Activated gamma-delta T cell treated with anti-CD3 and anti-CD28 coated beads, Interleukin-2, amount 50 U/mL, for 16 hours (primary cell): ENCODE measurements around the gene CBX6.

ENCODE experiments used
- DNase-seq: peaks from one replicate; pipeline ENCODE4 v3.0.0-alpha.2; 2020; ENCODE audit warnings: low read depth

CBX6 gene

GRCh38 chr22:38840129-38840528, 31.9 kb downstream of the CBX6 start:
- DNase-seq = no peak

GRCh38 chr22:38839686-38840085, 32.3 kb downstream of the CBX6 start:
- DNase-seq = no peak

- no peak for DNase-seq
These were observed 34.5 kb downstream of the CBX6 start for GRCh38 chr22:38837414-38837928.

GRCh38 chr22:38835888-38836301, 36.1 kb downstream of the CBX6 start:
- DNase-seq = no peak

- no peak for DNase-seq
These were observed 37.0 kb downstream of the CBX6 start for GRCh38 chr22:38834991-38835390.

GRCh38 chr22:38834215-38834953, 37.6 kb downstream of the CBX6 start:
- no peak for DNase-seq

- DNase-seq = no peak
These were observed 39.0 kb downstream of the CBX6 start for GRCh38 chr22:38833061-38833460.

- DNase-seq = no peak
These were observed 39.7 kb downstream of the CBX6 start for GRCh38 chr22:38832005-38832978.

- no peak for DNase-seq
These were observed 40.7 kb downstream of the CBX6 start for GRCh38 chr22:38831166-38831945.

GRCh38 chr22:38830845-38831108, 41.2 kb downstream of the CBX6 start:
- no peak for DNase-seq

GRCh38 chr22:38830026-38830844, 41.8 kb downstream of the CBX6 start:
- no peak for DNase-seq

GRCh38 chr22:38829485-38829884, 42.5 kb downstream of the CBX6 start:
- DNase-seq = no peak

- no peak for DNase-seq
These were observed 43.3 kb downstream of the CBX6 start for GRCh38 chr22:38828616-38829205.

- DNase-seq = no peak
These were observed 43.8 kb downstream of the CBX6 start for GRCh38 chr22:38828191-38828590.

GRCh38 chr22:38827510-38827909, 44.5 kb downstream of the CBX6 start:
- DNase-seq = no peak

- no peak for DNase-seq
These were observed 45.2 kb downstream of the CBX6 start for GRCh38 chr22:38826801-38827200.

- no peak for DNase-seq
These were observed 45.6 kb downstream of the CBX6 start for GRCh38 chr22:38826386-38826785.

- DNase-seq = no peak
These were observed 47.4 kb downstream of the CBX6 start for GRCh38 chr22:38824585-38824984.

- no peak for DNase-seq
These were observed 48.4 kb downstream of the CBX6 start for GRCh38 chr22:38823637-38824036.

- DNase-seq = no peak
These were observed 48.9 kb downstream of the CBX6 start for GRCh38 chr22:38823076-38823475.

GRCh38 chr22:38820020-38820419, 52.0 kb downstream of the CBX6 start:
- no peak for DNase-seq
